Endothelial cell (in vitro differentiated cells): ENCODE data around the gene PPM1D. TPM values are rescaled to one million over a fixed set of nuclear protein-coding genes. Genes with fewer than 3 reads are reported as not detected.
"Not testable (repeated sequence)": the region's sequence is repeated elsewhere in the genome, so short reads cannot be mapped to it uniquely, and the experiment has no call there.

Source experiments
- DNase-seq: peaks from one replicate; pipeline ENCODE4 v3.0.0; 2021; ENCODE audit warnings: low spot score
- H3K27ac Mint-ChIP-seq: one replicate; pipeline ENCODE4 v1.8.0; 2021; ENCODE audit warnings: mixed read lengths, inconsistent platforms; ENCODE audit not compliant: unreplicated experiment
- H3K27me3 Mint-ChIP-seq: one replicate; pipeline ENCODE4 v1.8.0; 2021; ENCODE audit warnings: mild to moderate bottlenecking, moderate library complexity, mixed read lengths, inconsistent platforms; ENCODE audit not compliant: unreplicated experiment
- H3K36me3 Mint-ChIP-seq: one replicate; pipeline ENCODE4 v1.8.0; 2021; ENCODE audit warnings: mild to moderate bottlenecking, low read depth, mixed read lengths, inconsistent platforms; ENCODE audit not compliant: unreplicated experiment
- H3K4me1 Mint-ChIP-seq: one replicate; pipeline ENCODE4 v1.8.0; 2021; ENCODE audit warnings: mild to moderate bottlenecking, mixed read lengths, inconsistent platforms; ENCODE audit not compliant: unreplicated experiment
- H3K4me3 Mint-ChIP-seq: one replicate; pipeline ENCODE4 v1.8.0; 2021; ENCODE audit warnings: mild to moderate bottlenecking, mixed read lengths, inconsistent platforms; ENCODE audit not compliant: unreplicated experiment
- H3K9me3 Mint-ChIP-seq: one replicate; pipeline ENCODE4 v1.8.0; 2021; ENCODE audit warnings: mixed read lengths, inconsistent platforms; ENCODE audit not compliant: unreplicated experiment
- CTCF ChIP-seq: fragments of 200-600 bp; sonication (generic); IDR thresholded peaks from one replicate; pipeline ENCODE4 v1.5.0; 2021; ENCODE audit warnings: antibody characterized with exemption; ENCODE audit not compliant: unreplicated experiment
- total RNA-seq: library from RNA; stranded (reverse); fragmentation: NEBNext Ultra II Directional; extraction: Animal tissue kit (Norgen Biotek cat#: 25700); gene quantifications from one replicate; pipeline ENCODE4 v1.2.1, GENCODE V29; 2021; ENCODE audit not compliant: unreplicated experiment

Gene PPM1D
- total RNA-seq, 1 donor from 2014 or later, result 14.6 TPM

GRCh38 chr17:60661489-60661888, 61.5 kb downstream of the PPM1D start:
- Mint-ChIP-seq H3K36me3 (peaks cover 7% of the 10 kb centered on the region), H3K4me1 (no peaks in the 10 kb centered on the region), H3K27me3 (no peaks in the 10 kb centered on the region), H3K27ac (no peak overlapping the region), H3K4me3 (no peak overlapping the region), H3K9me3 (no peaks in the 10 kb centered on the region)
- no peak for TF ChIP-seq CTCF
- DNase-seq, result no peak

GRCh38 chr17:60664022-60664421, 64.0 kb downstream of the PPM1D start:
- Mint-ChIP-seq H3K27ac (no peak overlapping the region), H3K4me1 (no peaks in the 10 kb centered on the region), H3K36me3 (peaks cover 4% of the 10 kb centered on the region), H3K9me3 (no peaks in the 10 kb centered on the region), H3K4me3 (no peak overlapping the region), H3K27me3 (no peaks in the 10 kb centered on the region)
- DNase-seq, result no peak
- TF ChIP-seq CTCF, result no peak

DNA sequence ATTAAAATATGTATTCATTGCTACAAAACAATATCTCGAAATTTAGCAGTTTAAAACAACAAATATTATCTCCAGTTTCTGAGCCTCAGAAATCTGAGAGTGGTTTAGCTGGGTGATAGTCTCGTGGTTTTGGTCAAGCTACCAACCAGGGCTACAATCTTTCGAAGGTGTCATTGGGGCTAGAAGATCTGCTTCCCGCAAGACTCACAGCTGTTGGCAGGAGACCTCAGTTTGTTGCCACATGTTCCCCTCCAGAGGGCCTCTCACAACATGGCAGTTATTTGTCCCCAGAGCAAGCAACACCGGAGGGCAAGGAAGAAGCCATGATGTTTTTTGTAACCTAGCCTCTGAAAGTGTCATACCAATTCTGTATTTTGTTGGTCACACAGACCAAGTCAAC, 65.6 kb downstream of the PPM1D start:
- Mint-ChIP-seq H3K4me1 (no peaks in the 10 kb centered on the region), H3K27me3 (no peaks in the 10 kb centered on the region), H3K4me3 (peak overlapping the region; percentile 25), H3K27ac (no peak overlapping the region), H3K9me3 (no peaks in the 10 kb centered on the region), H3K36me3 (peaks cover 4% of the 10 kb centered on the region)
- no peak for DNase-seq
- no peak for TF ChIP-seq CTCF

GRCh38 chr17:60668741-60669140, 68.7 kb downstream of the PPM1D start:
- not testable (repeated sequence) for H3K4me3 Mint-ChIP-seq, DNase-seq, H3K27me3 Mint-ChIP-seq, H3K4me1 Mint-ChIP-seq, H3K36me3 Mint-ChIP-seq, H3K9me3 Mint-ChIP-seq, H3K27ac Mint-ChIP-seq

- H3K27me3 Mint-ChIP-seq, result no peaks in the 10 kb centered on the region
- DNase-seq, result no peak
- no peaks in the 10 kb centered on the region for H3K9me3 Mint-ChIP-seq
- no peaks in the 10 kb centered on the region for H3K4me1 Mint-ChIP-seq
- no peak for TF ChIP-seq CTCF
- H3K4me3 Mint-ChIP-seq, result no peak overlapping the region
- no peak overlapping the region for H3K27ac Mint-ChIP-seq
- no peaks in the 10 kb centered on the region for H3K36me3 Mint-ChIP-seq
These were observed 71.5 kb downstream of the PPM1D start for GRCh38 chr17:60671482-60671881.

GRCh38 chr17:60674637-60675036, 74.6 kb downstream of the PPM1D start:
- not testable (repeated sequence) for DNase-seq, H3K4me3 Mint-ChIP-seq, H3K27me3 Mint-ChIP-seq, H3K9me3 Mint-ChIP-seq, H3K27ac Mint-ChIP-seq, H3K36me3 Mint-ChIP-seq
- H3K4me1 Mint-ChIP-seq, result peaks cover 13% of the 10 kb centered on the region
